HG03565 (cell line): Measurements from ENCODE around the gene FDPS.

Source experiments
- ATAC-seq: cut with Tn5 transposase; IDR thresholded peaks from one replicate; pipeline ENCODE4 v1.9.1; 2021; ENCODE audit warnings: mild to moderate bottlenecking, moderate library complexity; ENCODE audit not compliant: unreplicated experiment

Gene FDPS

DNA sequence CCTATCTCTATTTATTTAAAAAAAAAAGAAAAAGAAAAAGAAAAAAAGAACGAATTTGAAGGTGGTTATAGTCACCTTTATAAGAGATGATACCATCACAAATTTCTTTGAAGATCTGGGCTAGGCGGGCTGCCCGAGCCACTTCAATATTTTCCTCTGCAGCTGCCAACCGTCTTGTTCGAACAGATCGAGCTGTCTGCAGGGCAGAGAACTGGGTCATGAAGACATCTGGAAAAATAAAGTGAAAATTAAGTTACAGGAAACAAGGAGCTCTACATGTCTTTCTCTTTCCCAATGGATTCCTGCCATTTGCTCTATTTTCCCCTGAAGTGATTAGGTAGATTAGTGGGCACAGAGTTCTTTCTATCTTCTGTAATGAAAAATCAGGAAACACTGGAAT, 44.0 kb downstream of the FDPS start:
- no peak for ATAC-seq

DNA sequence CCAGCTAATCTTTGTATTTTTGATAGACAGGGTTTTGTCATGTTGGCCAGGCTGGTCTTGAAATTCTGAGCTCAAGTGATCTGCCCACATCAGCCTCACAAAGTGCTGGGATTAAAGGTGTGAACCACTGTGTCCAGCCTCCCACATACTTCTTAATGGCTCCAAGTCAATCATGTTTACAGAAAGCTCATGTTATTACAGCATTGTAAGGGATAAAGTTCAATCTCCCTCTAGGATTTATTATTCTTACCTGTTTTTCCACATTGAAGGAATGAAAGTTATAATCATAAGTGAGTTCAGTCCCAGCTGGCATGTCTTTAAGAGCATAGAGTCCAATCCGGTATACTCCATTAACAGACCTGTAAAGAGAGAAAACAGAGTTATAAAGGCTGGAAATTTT, 51.4 kb downstream of the FDPS start:
- no peak for ATAC-seq
